Loucy (cell line): Measurements from ENCODE around the gene MRLN.
"Not testable (repeated sequence)": the region's sequence is repeated elsewhere in the genome, so short reads cannot be mapped to it uniquely, and the experiment has no call there.

ENCODE experiments used
- H2AFZ ChIP-seq: fragments of 200-600 bp; sonication (generic); 2 replicates; pipeline ENCODE4 v1.6.0; 2016; ENCODE audit warnings: antibody characterized with exemption, mild to moderate bottlenecking, low read length, moderate library complexity
- H3F3A ChIP-seq: fragments of 200-600 bp; 2 replicates; pipeline ENCODE4 v1.6.0; 2016; ENCODE audit warnings: antibody characterized with exemption, low read depth, mild to moderate bottlenecking
- H3K27me3 ChIP-seq: fragments of 200-600 bp; sonication (generic); 2 replicates; pipeline ENCODE4 v1.6.1; 2014; ENCODE audit warnings: low read length, mild to moderate bottlenecking; ENCODE audit not compliant: insufficient read depth, poor library complexity, severe bottlenecking
- H3K36me3 ChIP-seq: fragments of 200-600 bp; sonication (generic); 2 replicates; pipeline ENCODE4 v1.6.1; 2016; ENCODE audit warnings: low read length; ENCODE audit not compliant: insufficient read depth
- H3K4me1 ChIP-seq: fragments of 200-600 bp; sonication (generic); 2 replicates; pipeline ENCODE4 v1.5.1; 2014; ENCODE audit warnings: low read length, mild to moderate bottlenecking; ENCODE audit not compliant: insufficient read depth, poor library complexity, severe bottlenecking
- H3K4me2 ChIP-seq: fragments of 200-600 bp; sonication (generic); 2 replicates; pipeline ENCODE4 v1.6.0; 2014; ENCODE audit warnings: antibody characterized with exemption, low read length, low read depth, mild to moderate bottlenecking; ENCODE audit not compliant: poor library complexity, severe bottlenecking
- H3K4me3 ChIP-seq: fragments of 200-600 bp; sonication (generic); 2 replicates; pipeline ENCODE4 v1.5.1; 2014; ENCODE audit warnings: low read length, mild to moderate bottlenecking, mixed read lengths; ENCODE audit not compliant: poor library complexity, severe bottlenecking
- H3K79me2 ChIP-seq: fragments of 200-600 bp; sonication (generic); 2 replicates; pipeline ENCODE4 v1.6.1; 2014; ENCODE audit warnings: low read length; ENCODE audit not compliant: insufficient read depth
- H3K9ac ChIP-seq: fragments of 200-600 bp; sonication (generic); 2 replicates; pipeline ENCODE4 v1.6.0; 2014; ENCODE audit warnings: mild to moderate bottlenecking, low read depth, low read length, moderate library complexity; ENCODE audit not compliant: poor library complexity, severe bottlenecking
- H3K9me2 ChIP-seq: fragments of 200-600 bp; sonication (generic); replicated peaks from 2 replicates; pipeline ENCODE4 v1.6.1; 2016; ENCODE audit warnings: low read depth, low read length, mixed read lengths
- H3K9me3 ChIP-seq: fragments of 200-600 bp; sonication (generic); 2 replicates; pipeline ENCODE4 v1.6.1; 2014; ENCODE audit warnings: mild to moderate bottlenecking, antibody characterized with exemption, low read length, low read depth; ENCODE audit not compliant: insufficient read depth
- H4K20me1 ChIP-seq: fragments of 200-600 bp; sonication (generic); 2 replicates; pipeline ENCODE4 v1.6.0; 2014; ENCODE audit warnings: antibody characterized with exemption, low read length, mild to moderate bottlenecking; ENCODE audit not compliant: insufficient read depth, poor library complexity, severe bottlenecking
- EZH2phosphoT487 ChIP-seq: fragments of 200-600 bp; IDR thresholded peaks from 2 replicates; pipeline ENCODE4 v1.6.1; 2018; ENCODE audit warnings: antibody characterized with exemption, mild to moderate bottlenecking, moderate library complexity, borderline replicate concordance
- TF ChIP-seq, protein P1 (sequence below): fragments of 200-600 bp; sonication (generic); conservative IDR thresholded peaks from 2 replicates; pipeline ENCODE4 v1.5.1; 2014; ENCODE audit warnings: mild to moderate bottlenecking, antibody characterized with exemption, low read length

Gene MRLN

DNA sequence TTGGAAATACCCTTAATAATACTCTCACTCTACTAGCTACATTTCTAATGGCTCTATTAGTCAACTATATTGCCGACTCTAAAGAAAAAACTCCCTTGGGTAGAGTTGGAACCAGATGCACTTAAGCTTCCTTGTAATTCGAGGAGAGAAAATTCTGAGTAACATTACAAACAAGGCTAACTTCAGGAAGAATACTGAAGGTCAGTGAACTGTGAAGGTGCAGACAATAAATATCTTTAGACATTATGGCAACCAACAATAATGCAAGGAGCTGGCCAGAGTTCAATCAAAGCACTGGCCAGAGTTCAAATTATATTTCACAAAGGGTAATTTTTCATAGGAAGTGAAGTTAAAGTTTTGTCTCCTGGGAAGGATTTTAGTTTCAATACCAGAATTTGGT, 40.7 kb upstream of the MRLN start:
- Histone ChIP-seq H2AFZ (no peak overlapping the region), H3K4me2 (no peak overlapping the region), H3K9me3 (no peaks in the 10 kb centered on the region), H3K79me2 (no peaks in the 10 kb centered on the region), H3F3A (no peaks in the 10 kb centered on the region), H4K20me1 (no peaks in the 10 kb centered on the region), H3K27me3 (no peaks in the 10 kb centered on the region), H3K4me3 (no peak overlapping the region), H3K36me3 (peaks cover 73% of the 10 kb centered on the region), H3K9me2 (no peaks in the 10 kb centered on the region), H3K4me1 (no peaks in the 10 kb centered on the region), H3K9ac (no peak overlapping the region)
- no peak for TF ChIP-seq EZH2phosphoT487
- TF ChIP-seq, protein P1, sequence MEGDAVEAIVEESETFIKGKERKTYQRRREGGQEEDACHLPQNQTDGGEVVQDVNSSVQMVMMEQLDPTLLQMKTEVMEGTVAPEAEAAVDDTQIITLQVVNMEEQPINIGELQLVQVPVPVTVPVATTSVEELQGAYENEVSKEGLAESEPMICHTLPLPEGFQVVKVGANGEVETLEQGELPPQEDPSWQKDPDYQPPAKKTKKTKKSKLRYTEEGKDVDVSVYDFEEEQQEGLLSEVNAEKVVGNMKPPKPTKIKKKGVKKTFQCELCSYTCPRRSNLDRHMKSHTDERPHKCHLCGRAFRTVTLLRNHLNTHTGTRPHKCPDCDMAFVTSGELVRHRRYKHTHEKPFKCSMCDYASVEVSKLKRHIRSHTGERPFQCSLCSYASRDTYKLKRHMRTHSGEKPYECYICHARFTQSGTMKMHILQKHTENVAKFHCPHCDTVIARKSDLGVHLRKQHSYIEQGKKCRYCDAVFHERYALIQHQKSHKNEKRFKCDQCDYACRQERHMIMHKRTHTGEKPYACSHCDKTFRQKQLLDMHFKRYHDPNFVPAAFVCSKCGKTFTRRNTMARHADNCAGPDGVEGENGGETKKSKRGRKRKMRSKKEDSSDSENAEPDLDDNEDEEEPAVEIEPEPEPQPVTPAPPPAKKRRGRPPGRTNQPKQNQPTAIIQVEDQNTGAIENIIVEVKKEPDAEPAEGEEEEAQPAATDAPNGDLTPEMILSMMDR: no peak

DNA sequence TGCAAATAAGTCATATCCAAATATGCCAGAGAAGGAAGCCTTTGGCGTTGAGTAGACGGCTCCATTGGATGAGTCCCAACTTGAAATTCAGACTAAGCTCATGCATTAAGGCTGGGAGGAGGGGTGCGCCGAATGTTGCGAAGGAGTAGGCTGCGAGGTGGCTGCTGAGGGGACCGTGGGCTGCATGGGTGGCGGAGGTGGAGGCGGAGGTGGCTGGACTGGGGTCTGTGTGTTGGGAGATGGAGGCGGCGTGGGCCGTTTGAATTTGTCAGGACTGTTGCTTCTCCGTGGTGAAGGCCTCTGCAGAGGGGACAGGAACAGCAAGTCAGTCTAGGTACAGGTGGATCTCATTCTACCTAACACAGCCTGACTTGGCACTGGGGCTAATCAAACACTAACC, 39.6 kb upstream of the MRLN start:
- no peak overlapping the region for H3K9ac ChIP-seq
- H3K9me2 ChIP-seq: no peaks in the 10 kb centered on the region
- H3K4me1 ChIP-seq: no peaks in the 10 kb centered on the region
- no peaks in the 10 kb centered on the region for H3K27me3 ChIP-seq
- no peak overlapping the region for H3K4me2 ChIP-seq
- H3K4me3 ChIP-seq: no peak overlapping the region
- H3K79me2 ChIP-seq: no peaks in the 10 kb centered on the region
- H4K20me1 ChIP-seq: no peaks in the 10 kb centered on the region
- H2AFZ ChIP-seq: no peak overlapping the region
- H3K36me3 ChIP-seq: peaks cover 66% of the 10 kb centered on the region
- no peaks in the 10 kb centered on the region for H3K9me3 ChIP-seq
- H3F3A ChIP-seq: no peaks in the 10 kb centered on the region
- TF ChIP-seq, protein P1: no peak
- no peak for TF ChIP-seq EZH2phosphoT487

DNA sequence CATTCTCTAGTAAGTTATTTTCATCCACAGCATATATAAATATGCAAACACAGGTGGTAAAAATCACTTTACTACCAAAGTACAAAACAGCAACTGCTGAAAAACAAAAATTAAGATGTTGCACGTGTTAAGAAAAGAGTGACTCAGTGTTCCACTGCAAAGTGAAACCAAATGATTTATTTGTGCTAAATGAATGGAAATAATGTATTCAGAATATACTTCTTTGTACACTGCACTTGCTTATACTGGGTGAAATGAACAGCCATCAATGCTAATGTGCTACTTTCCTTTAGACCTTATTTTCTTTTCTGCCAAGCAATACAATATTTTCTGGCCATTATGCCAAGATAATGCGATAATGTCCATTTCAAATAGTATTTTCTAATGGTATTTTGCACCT, 38.3 kb upstream of the MRLN start:
- H3K79me2 ChIP-seq: no peaks in the 10 kb centered on the region
- no peaks in the 10 kb centered on the region for H3K27me3 ChIP-seq
- H3K4me3 ChIP-seq: no peak overlapping the region
- no peak overlapping the region for H2AFZ ChIP-seq
- H3K9me3 ChIP-seq: no peaks in the 10 kb centered on the region
- TF ChIP-seq EZH2phosphoT487: no peak
- TF ChIP-seq, protein P1: no peak
- H3K9ac ChIP-seq: no peak overlapping the region
- no peaks in the 10 kb centered on the region for H4K20me1 ChIP-seq
- H3K9me2 ChIP-seq: no peaks in the 10 kb centered on the region
- no peaks in the 10 kb centered on the region for H3F3A ChIP-seq
- H3K4me2 ChIP-seq: no peak overlapping the region
- H3K36me3 ChIP-seq: peaks cover 54% of the 10 kb centered on the region
- no peaks in the 10 kb centered on the region for H3K4me1 ChIP-seq

DNA sequence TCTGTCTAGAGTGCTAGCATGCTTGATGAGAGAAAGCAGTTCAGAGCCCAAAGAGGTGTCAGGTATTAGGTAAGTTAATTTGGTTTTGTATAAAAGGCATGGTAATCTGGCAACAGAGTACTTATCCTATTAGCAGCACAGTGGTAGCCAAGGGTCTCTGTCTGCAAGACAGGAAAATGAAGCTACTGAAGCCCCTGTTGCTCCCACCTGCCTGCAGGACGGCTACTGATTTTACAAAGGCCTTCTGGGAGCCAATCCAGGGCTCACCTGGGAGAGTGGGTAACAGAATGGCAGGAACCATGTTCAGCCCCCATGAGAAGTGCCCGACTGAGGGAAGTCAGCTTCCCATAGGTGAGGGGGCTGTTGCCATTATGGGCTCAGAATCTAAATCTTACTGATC, 36.8 kb upstream of the MRLN start:
- not testable (repeated sequence) for H3K9me2 ChIP-seq, H3K4me3 ChIP-seq, H3K4me1 ChIP-seq, H3K9me3 ChIP-seq, H3F3A ChIP-seq, H3K79me2 ChIP-seq, H3K4me2 ChIP-seq, H2AFZ ChIP-seq, H4K20me1 ChIP-seq, H3K27me3 ChIP-seq, H3K9ac ChIP-seq
- H3K36me3 ChIP-seq: peaks cover 48% of the 10 kb centered on the region; the same call in 1 of the 2 replicates

DNA sequence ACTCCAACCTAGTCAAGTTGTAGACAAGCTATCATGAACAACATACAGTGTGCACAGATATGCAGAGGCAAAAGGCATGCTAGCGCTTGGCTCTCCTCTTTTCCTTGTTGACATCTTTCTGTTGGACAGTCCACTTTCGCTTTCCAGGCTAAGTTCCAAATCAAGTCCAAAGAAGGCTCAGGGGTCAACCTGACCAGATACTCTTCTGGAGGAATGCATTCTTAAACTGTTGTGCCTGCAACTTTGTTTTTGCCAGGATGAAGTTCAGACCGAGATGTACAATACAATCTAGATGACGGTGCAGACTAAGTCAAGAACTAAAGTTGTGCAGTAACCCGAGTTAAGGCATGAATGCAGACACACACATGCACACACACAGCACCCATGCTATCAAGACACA, 35.7 kb upstream of the MRLN start:
- H3K4me3 ChIP-seq, H3K9me2 ChIP-seq, H2AFZ ChIP-seq, H3K9me3 ChIP-seq, H3K27me3 ChIP-seq, H3F3A ChIP-seq, H3K79me2 ChIP-seq, H3K9ac ChIP-seq, H3K4me2 ChIP-seq, H3K4me1 ChIP-seq, H4K20me1 ChIP-seq: not testable (repeated sequence)
- H3K36me3 ChIP-seq: peaks cover 36% of the 10 kb centered on the region; the same call in 1 of the 2 replicates
